GM23248 (cell line): ENCODE measurements around the gene TLE1.

ENCODE experiments used
- EZH2 ChIP-seq: fragments of 200-600 bp; sonication (generic); IDR thresholded peaks from 2 replicates; pipeline ENCODE4 v1.6.1; 2018; ENCODE audit warnings: antibody characterized with exemption, mild to moderate bottlenecking; ENCODE audit not compliant: insufficient read depth, poor library complexity, severe bottlenecking
- EZH2phosphoT487 ChIP-seq: fragments of 200-600 bp; sonication (generic); IDR thresholded peaks from 2 replicates; pipeline ENCODE4 v1.6.1; 2018; ENCODE audit warnings: antibody characterized with exemption, moderate library complexity, mild to moderate bottlenecking, low read depth; ENCODE audit not compliant: insufficient read depth

DNA sequence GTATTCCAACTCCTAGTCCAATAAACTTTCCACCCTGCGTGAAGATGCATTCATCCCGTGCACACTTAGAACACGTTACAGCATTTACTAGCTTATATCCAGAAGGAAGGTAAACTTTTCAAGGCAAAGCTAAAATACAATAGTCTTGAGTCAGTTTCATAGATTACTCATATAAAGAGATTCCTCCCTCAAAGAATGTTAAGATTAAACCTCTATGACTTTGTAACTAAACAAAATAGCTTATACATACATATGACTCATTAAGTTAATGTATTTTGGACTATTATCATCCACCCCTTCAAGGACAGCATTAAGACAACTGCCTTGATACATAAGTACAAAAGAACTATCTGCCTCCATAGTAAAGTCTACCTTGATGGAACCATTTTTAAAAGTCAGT is 36.1 kb downstream of the TLE1 start:
- no peak for TF ChIP-seq EZH2
- no peak for TF ChIP-seq EZH2phosphoT487
